HG02973 (cell line): Measurements from ENCODE around the gene OR56B4.
"Not testable (repeated sequence)": the region's sequence is repeated elsewhere in the genome, so short reads cannot be mapped to it uniquely, and the experiment has no call there.

Experiments
- ATAC-seq: cut with Tn5 transposase; IDR thresholded peaks from one replicate; pipeline ENCODE4 v1.9.1; 2021; ENCODE audit warnings: moderate library complexity; ENCODE audit not compliant: unreplicated experiment

The OR56B4 gene

GRCh38 chr11:6143737-6144136, 36.3 kb downstream of the OR56B4 start:
- ATAC-seq: not testable (repeated sequence)

- no peak for ATAC-seq
These were observed 43.6 kb downstream of the OR56B4 start for GRCh38 chr11:6151117-6151516.

GRCh38 chr11:6152126-6152525, 44.6 kb downstream of the OR56B4 start:
- ATAC-seq: no peak

- no peak for ATAC-seq
These were observed 49.3 kb downstream of the OR56B4 start for GRCh38 chr11:6156628-6157359.
